ENCODE data around the gene ARL6IP5. TPM values are rescaled to one million over a fixed set of nuclear protein-coding genes. Genes with fewer than 3 reads are reported as not detected.

ARL6IP5 gene
- total RNA-seq, 1 experiment from 2014 or later = 25.4 TPM

DNA sequence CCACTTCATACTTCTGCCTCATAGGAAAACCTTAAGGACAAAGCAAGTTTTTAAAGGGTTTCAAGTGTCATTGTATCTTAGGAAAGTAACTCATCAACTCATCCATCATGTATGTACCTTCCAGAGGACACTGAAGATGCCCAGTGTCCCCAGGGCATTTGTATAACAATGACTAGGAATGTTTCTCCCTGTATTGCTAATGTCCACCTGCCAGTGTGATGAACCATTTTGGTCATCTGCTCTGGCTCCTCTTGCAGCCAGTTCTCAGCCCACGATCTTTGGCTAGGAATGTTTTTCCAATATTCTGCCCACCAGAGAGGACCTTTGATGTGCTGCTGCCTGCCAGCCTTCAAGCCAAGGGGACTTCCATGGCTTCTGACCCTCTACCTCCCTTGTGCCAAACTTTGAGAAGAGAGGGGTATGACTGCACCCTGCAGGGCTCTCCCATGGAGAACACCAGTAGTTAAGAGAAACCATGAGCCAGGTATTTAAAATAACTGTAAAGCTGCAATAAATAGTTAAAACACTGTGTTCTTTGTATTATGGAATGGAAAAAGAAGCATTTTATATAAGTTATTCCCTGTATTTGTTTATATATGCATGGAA, 26.3 kb downstream of the ARL6IP5 start:
- H3K27me3 ChIP-seq (ENCODE audit: low read length) = no peaks in the 10 kb centered on the region
- ChIA-PET CTCF (no interaction called here), POLR2A (ENCODE audit: unreplicated experiment) (no interaction called here)
- intact Hi-C loops (cut with micrococcal nuclease) = no loop called here
- BruUV-seq (replicated peaks) = no TSS peak
- H3F3A ChIP-seq (ENCODE audit: low read length, unreplicated experiment) = no peaks in the 10 kb centered on the region
- H3K9me2 ChIP-seq (replicated peaks; ENCODE audit: low read length) = no peaks in the 10 kb centered on the region
- ATAC-seq = no peak
- H3K9me3 ChIP-seq (ENCODE audit: low read length) = no peaks in the 10 kb centered on the region
- H3K4me3 ChIP-seq (ENCODE audit: low read length) = no peak overlapping the region
- no peak overlapping the region for H3K4me2 ChIP-seq (ENCODE audit: low read length)
- H3K27ac ChIP-seq (ENCODE audit: low read length) = no peak overlapping the region
- H3K36me3 ChIP-seq (ENCODE audit: low read depth, low read length) = no peaks in the 10 kb centered on the region
- no peaks in the 10 kb centered on the region for H4K20me1 ChIP-seq (ENCODE audit: low read length)
- no peak for TF ChIP-seq EZH2phosphoT487 (IDR thresholded peaks at IDR 0.05; ENCODE audit: borderline replicate concordance, low read length)
- TF ChIP-seq CTCF (conservative IDR thresholded peaks at IDR 0.05; ENCODE audit: low read depth, low read length) = no peak
- no peak for TF ChIP-seq EZH2 (IDR thresholded peaks at IDR 0.05; ENCODE audit: low read length, unreplicated experiment)
- H3K79me2 ChIP-seq (ENCODE audit: low read length) = no peaks in the 10 kb centered on the region
- H3K9ac ChIP-seq (ENCODE audit: low read length) = no peak overlapping the region
- DNase-seq = no peak
- no peak overlapping the region for H2AFZ ChIP-seq (ENCODE audit: low read length)
- peaks cover 22% of the 10 kb centered on the region for H3K4me1 ChIP-seq (ENCODE audit: insufficient read depth, low read length)

DNA sequence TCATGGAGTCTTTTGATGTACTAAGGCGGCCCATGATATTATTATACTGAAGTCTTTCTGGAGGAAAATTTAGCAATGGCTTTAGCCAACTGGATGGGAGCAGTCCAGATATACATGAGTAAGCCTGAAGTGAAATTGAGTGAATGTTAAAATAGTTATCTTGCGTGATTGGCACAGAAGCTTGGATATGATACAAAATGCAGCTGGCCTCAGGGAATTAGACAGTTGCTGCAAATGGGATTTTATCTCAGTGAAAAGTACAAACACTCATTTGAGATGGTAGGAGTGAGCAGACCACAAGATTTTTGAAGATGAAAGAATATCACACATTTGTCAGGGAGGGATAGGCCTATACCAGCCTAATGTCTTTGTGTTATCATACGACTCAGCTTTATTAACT, 28.8 kb downstream of the ARL6IP5 start:
- ChIA-PET POLR2A (ENCODE audit: unreplicated experiment) (no interaction called here), CTCF (no interaction called here)
- BruUV-seq (replicated peaks) = no TSS peak
- no peak overlapping the region for H3K9ac ChIP-seq (ENCODE audit: low read length)
- no peaks in the 10 kb centered on the region for H3K36me3 ChIP-seq (ENCODE audit: low read depth, low read length)
- H3K9me3 ChIP-seq (ENCODE audit: low read length) = no peaks in the 10 kb centered on the region
- intact Hi-C loops (cut with micrococcal nuclease) = no loop called here
- H3K27me3 ChIP-seq (ENCODE audit: low read length) = no peaks in the 10 kb centered on the region
- no peaks in the 10 kb centered on the region for H3F3A ChIP-seq (ENCODE audit: low read length, unreplicated experiment)
- H3K79me2 ChIP-seq (ENCODE audit: low read length) = no peaks in the 10 kb centered on the region
- no peak overlapping the region for H3K4me3 ChIP-seq (ENCODE audit: low read length)
- H4K20me1 ChIP-seq (ENCODE audit: low read length) = no peaks in the 10 kb centered on the region
- TF ChIP-seq EZH2phosphoT487 (IDR thresholded peaks at IDR 0.05; ENCODE audit: borderline replicate concordance, low read length) (no peak), EZH2 (IDR thresholded peaks at IDR 0.05; ENCODE audit: low read length, unreplicated experiment) (no peak), CTCF (conservative IDR thresholded peaks at IDR 0.05; ENCODE audit: low read depth, low read length) (no peak)
- no peak overlapping the region for H3K4me2 ChIP-seq (ENCODE audit: low read length)
- ATAC-seq (no peak), DNase-seq (no peak)
- no peak overlapping the region for H2AFZ ChIP-seq (ENCODE audit: low read length)
- H3K9me2 ChIP-seq (replicated peaks; ENCODE audit: low read length) = no peaks in the 10 kb centered on the region
- H3K27ac ChIP-seq (ENCODE audit: low read length) = no peak overlapping the region
- H3K4me1 ChIP-seq (ENCODE audit: insufficient read depth, low read length) = peaks cover 33% of the 10 kb centered on the region

GRCh38 chr3:69115731-69116130, 31.0 kb downstream of the ARL6IP5 start:
- H3K4me3 ChIP-seq (ENCODE audit: low read length) = no peak overlapping the region
- H3K9me3 ChIP-seq (ENCODE audit: low read length) = no peaks in the 10 kb centered on the region
- no peaks in the 10 kb centered on the region for H4K20me1 ChIP-seq (ENCODE audit: low read length)
- peaks cover 33% of the 10 kb centered on the region for H3K4me1 ChIP-seq (ENCODE audit: insufficient read depth, low read length)
- ATAC-seq (peak; percentile 80), DNase-seq (peak; percentile 62)
- H3K9me2 ChIP-seq (replicated peaks; ENCODE audit: low read length) = no peaks in the 10 kb centered on the region
- BruUV-seq (replicated peaks) = no TSS peak
- H3K36me3 ChIP-seq (ENCODE audit: low read depth, low read length) = no peaks in the 10 kb centered on the region
- peak overlapping the region; percentile 65; the same call in 1 of the 2 replicates for H3K4me2 ChIP-seq (ENCODE audit: low read length)
- no peak overlapping the region for H2AFZ ChIP-seq (ENCODE audit: low read length)
- no peaks in the 10 kb centered on the region for H3K79me2 ChIP-seq (ENCODE audit: low read length)
- H3K27ac ChIP-seq (ENCODE audit: low read length) = peak overlapping the region; percentile 72
- CTCF ChIA-PET = no interaction called here
- intact Hi-C loops (cut with micrococcal nuclease) = no loop called here
- H3F3A ChIP-seq (ENCODE audit: low read length, unreplicated experiment) = no peaks in the 10 kb centered on the region
- no peaks in the 10 kb centered on the region for H3K27me3 ChIP-seq (ENCODE audit: low read length)
- POLR2A ChIA-PET (ENCODE audit: unreplicated experiment) = no interaction called here
- TF ChIP-seq EZH2 (IDR thresholded peaks at IDR 0.05; ENCODE audit: low read length, unreplicated experiment) (no peak), CTCF (conservative IDR thresholded peaks at IDR 0.05; ENCODE audit: low read depth, low read length) (no peak), EZH2phosphoT487 (IDR thresholded peaks at IDR 0.05; ENCODE audit: borderline replicate concordance, low read length) (no peak)
- no peak overlapping the region for H3K9ac ChIP-seq (ENCODE audit: low read length)

All from PC-3 (cell line).